GM21360 (cell line): ENCODE results near the gene SRRT.
"Not testable (repeated sequence)": the region's sequence is repeated elsewhere in the genome, so short reads cannot be mapped to it uniquely, and the experiment has no call there.

Experiments
- ATAC-seq: cut with Tn5 transposase; IDR thresholded peaks from one replicate; pipeline ENCODE4 v1.9.1; 2021; ENCODE audit warnings: mild to moderate bottlenecking, moderate library complexity; ENCODE audit not compliant: unreplicated experiment

SRRT gene

GRCh38 chr7:100929808-100930174, 54.9 kb downstream of the SRRT start:
- ATAC-seq = no peak

GRCh38 chr7:100933734-100934133, 58.8 kb downstream of the SRRT start:
- ATAC-seq = no peak

- ATAC-seq = not testable (repeated sequence)
These were observed 60.5 kb downstream of the SRRT start for GRCh38 chr7:100935381-100935780.

GRCh38 chr7:100936167-100936566, 61.3 kb downstream of the SRRT start:
- not testable (repeated sequence) for ATAC-seq
